ENCODE data around the gene HTR1B. TPM values are rescaled to one million over a fixed set of nuclear protein-coding genes. Genes with fewer than 3 reads are reported as not detected.

HTR1B gene
- total RNA-seq, 1 donor: not detected

DNA sequence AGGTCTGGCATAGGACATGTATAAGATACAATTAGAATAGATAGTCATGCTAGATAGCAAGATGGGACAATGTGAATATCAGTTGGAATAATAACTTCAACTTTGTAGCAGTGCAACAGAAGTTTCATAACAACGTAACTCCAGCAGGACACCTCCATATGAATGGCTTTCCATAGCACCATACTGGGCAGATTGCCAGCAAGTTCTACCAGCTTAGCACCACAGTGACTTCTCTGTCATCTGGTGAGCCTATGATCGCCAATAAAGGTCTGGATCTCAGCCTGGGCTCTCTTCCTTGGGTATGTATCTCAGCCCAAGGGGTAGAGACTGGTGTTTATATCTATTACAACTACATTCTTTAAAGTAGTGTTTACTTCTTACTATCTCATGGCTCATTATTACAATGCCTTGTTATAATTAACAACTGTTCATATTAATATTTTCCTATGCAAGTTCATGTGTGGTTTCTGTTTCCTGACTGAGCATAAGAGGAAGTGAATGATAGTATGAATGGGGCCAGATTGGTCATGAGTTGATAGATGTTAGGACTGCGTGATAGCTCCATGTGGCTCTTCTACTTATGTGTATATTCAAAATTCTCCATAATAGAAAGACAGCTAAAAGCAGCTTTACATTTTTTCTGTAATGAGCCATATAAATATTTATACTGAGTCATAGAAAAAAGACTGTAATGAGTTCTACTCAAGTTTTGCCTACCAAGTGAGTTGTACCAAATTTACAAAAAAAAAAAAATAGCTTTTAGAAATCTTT, 22.9 kb downstream of the HTR1B start:
- Histone ChIP-seq H3K9me3 (ENCODE audit: low read depth, low read length) (no peaks in the 10 kb centered on the region), H3K4me3 (ENCODE audit: low read length) (no peak overlapping the region), H3K27me3 (ENCODE audit: insufficient read depth, low read length) (no peaks in the 10 kb centered on the region), H3K4me1 (ENCODE audit: insufficient read depth, low read length) (no peaks in the 10 kb centered on the region)

DNA sequence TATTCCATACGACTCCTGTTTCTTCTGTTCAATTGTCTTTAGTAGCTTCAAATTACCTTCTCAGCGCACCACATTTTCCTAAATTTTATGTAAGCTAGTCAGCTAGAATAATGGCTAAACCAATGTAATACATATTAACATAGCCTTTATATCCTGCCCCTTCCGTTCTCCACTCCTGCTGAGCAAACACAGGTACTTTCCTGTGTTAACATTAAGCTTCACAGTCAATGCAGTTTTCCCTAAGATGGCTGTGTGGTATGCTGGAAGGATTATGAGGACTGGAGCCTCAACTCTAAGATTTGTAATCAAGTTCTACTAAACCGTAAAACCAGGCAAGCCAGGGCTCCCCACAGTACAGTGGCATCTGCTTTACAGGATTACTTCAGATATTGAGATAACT, 29.4 kb downstream of the HTR1B start:
- no peak overlapping the region for H3K4me3 ChIP-seq (ENCODE audit: low read length)
- no peaks in the 10 kb centered on the region for H3K4me1 ChIP-seq (ENCODE audit: insufficient read depth, low read length)
- H3K9me3 ChIP-seq (ENCODE audit: low read depth, low read length): no peaks in the 10 kb centered on the region
- H3K27me3 ChIP-seq (ENCODE audit: insufficient read depth, low read length): no peaks in the 10 kb centered on the region

DNA sequence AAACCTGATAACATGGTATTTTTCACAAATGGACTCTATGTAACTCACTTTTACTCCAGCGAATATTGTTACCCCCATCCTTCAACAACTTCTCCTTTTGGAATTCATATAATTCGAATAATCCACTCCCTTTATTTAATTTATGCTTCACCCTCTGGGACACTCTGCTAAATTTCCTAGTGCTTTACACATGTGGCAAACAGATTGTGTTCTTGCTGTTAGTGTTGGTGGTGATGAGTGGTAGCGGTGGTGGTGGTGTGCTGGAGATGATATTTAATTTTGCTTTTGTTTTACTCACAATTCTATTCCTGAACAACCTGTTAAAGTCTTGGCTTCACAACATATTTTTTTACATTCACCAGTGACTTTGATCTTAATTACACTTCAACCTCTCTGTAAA, 32.8 kb downstream of the HTR1B start:
- Histone ChIP-seq H3K4me1 (ENCODE audit: insufficient read depth, low read length) (no peaks in the 10 kb centered on the region), H3K27me3 (ENCODE audit: insufficient read depth, low read length) (no peaks in the 10 kb centered on the region), H3K4me3 (ENCODE audit: low read length) (no peak overlapping the region), H3K9me3 (ENCODE audit: low read depth, low read length) (no peaks in the 10 kb centered on the region)

DNA sequence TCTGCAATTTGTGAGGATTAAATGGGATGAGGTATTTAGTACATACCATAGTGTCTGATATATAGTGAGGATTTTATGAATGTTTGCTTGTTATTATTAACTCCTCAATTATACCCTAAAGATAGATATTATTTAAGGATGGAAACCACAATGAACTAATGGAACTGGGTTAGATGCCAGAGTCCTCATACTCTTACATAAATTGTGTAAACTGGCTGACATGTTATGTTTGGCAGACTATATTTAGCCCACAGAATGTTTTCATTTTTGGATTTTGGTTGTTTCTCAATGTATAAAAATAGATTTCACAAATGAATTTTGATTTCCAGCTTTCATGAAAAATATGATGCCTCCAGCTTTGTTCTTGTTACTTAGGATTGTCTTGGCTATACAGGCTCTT, 37.6 kb downstream of the HTR1B start:
- Histone ChIP-seq H3K4me3 (ENCODE audit: low read length) (no peak overlapping the region), H3K4me1 (ENCODE audit: insufficient read depth, low read length) (no peaks in the 10 kb centered on the region), H3K9me3 (ENCODE audit: low read depth, low read length) (no peaks in the 10 kb centered on the region)

DNA sequence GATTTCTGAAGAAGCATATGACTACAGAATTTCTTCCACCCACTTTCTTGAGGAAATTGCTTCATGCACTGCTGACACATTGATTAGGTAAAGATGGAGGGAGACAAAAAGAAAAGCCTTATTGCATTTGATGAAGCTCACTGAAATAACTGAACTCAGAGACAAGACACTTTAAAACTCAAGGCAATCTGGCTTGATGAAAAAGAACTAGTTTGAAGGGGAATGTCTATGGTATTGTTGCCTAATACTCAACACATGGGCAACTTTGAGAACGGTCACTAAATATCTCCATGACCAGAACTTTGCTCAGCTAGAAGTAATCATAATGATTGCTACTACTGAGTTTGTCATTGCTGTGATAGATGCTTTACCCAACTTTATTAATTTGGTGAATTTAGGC, 38.1 kb downstream of the HTR1B start:
- Histone ChIP-seq H3K4me3 (ENCODE audit: low read length) (no peak overlapping the region), H3K4me1 (ENCODE audit: insufficient read depth, low read length) (no peaks in the 10 kb centered on the region), H3K9me3 (ENCODE audit: low read depth, low read length) (no peaks in the 10 kb centered on the region), H3K27me3 (ENCODE audit: insufficient read depth, low read length) (no peaks in the 10 kb centered on the region)

More for the DNA sequence above, 37.6 kb downstream of the HTR1B start:
- H3K27me3 ChIP-seq (ENCODE audit: insufficient read depth, low read length): no peaks in the 10 kb centered on the region

DNA sequence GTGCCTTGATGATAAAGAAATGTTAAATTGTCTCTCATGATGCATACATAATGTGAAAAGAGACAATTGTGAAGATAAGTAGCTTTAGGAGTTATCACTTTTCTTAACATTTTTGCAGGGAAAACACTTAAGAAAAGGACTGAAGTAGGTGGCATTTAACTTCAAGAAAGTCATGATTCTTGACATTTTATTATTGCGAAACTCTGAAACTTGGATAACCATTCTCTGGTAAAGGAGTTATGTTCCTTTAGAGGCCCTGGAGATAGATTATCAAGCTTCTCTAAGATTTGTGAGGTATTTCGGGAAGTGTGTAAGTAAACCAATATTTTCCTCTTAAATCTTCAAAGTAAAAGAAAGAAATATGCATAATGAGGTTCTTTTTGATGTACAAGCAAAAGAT, 38.5 kb downstream of the HTR1B start:
- Histone ChIP-seq H3K4me3 (ENCODE audit: low read length) (no peak overlapping the region), H3K4me1 (ENCODE audit: insufficient read depth, low read length) (no peaks in the 10 kb centered on the region), H3K27me3 (ENCODE audit: insufficient read depth, low read length) (no peaks in the 10 kb centered on the region), H3K9me3 (ENCODE audit: low read depth, low read length) (no peaks in the 10 kb centered on the region)

DNA sequence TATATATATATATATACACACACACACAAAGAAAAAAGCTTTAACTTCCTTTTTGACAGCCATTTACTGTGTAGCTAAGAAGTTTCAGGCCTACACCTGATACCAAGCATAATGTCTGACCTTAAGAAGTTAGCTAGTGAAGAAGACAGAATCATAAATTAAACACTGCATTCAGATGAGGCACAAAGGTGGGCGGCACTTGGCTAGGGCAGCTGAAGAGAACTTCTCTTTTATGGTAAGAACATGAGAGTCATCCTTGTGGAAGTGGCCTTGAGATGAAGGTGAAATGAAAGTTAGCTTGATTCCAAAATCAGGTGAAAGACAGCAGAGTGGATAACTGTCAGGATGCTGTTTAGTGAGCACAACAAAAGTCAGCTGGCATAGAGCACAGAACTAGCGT, 46.5 kb downstream of the HTR1B start:
- no peaks in the 10 kb centered on the region for H3K27me3 ChIP-seq (ENCODE audit: insufficient read depth, low read length)
- H3K9me3 ChIP-seq (ENCODE audit: low read depth, low read length): no peaks in the 10 kb centered on the region
- no peak overlapping the region for H3K4me3 ChIP-seq (ENCODE audit: low read length)
- no peaks in the 10 kb centered on the region for H3K4me1 ChIP-seq (ENCODE audit: insufficient read depth, low read length)

DNA sequence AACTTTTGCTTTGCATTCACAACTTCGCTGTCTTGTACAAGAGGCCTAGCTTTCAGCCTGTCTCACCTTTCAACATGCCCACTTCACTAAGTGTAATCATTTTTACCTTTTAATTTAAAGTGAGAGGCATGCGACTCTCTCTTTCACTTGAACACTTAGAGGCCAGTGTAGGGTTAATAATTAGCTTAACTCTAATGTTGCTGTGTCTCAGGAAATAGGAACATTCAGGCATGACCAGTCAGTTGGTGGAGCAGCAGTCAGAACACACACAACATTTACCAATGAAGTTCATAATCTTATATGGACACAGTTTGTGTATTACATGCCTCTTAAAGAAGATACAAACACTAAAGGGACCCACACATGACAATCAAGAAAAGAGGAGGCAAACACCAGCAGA, 47.6 kb downstream of the HTR1B start:
- no peak overlapping the region for H3K4me3 ChIP-seq (ENCODE audit: low read length)
- H3K4me1 ChIP-seq (ENCODE audit: insufficient read depth, low read length): no peaks in the 10 kb centered on the region
- no peaks in the 10 kb centered on the region for H3K27me3 ChIP-seq (ENCODE audit: insufficient read depth, low read length)
- no peaks in the 10 kb centered on the region for H3K9me3 ChIP-seq (ENCODE audit: low read depth, low read length)

Other genes starting within 250 kb of the HTR1B start
- gene MEI4, start 189.5 kb upstream of the HTR1B start, total RNA-seq: 0.10 TPM

Data from mononuclear cell (primary cell).